Measurements from ENCODE around the gene FAM200A. TPM values are rescaled to one million over a fixed set of nuclear protein-coding genes. Genes with fewer than 3 reads are reported as not detected.

The FAM200A gene
- total RNA-seq, 4 donors from 2014 or later = 3.5 to 8.6 (median 4.3) TPM

GRCh38 chr7:99499371-99499720 lies 52.6 kb downstream of the FAM200A start:
- TF ChIP-seq, protein P1, sequence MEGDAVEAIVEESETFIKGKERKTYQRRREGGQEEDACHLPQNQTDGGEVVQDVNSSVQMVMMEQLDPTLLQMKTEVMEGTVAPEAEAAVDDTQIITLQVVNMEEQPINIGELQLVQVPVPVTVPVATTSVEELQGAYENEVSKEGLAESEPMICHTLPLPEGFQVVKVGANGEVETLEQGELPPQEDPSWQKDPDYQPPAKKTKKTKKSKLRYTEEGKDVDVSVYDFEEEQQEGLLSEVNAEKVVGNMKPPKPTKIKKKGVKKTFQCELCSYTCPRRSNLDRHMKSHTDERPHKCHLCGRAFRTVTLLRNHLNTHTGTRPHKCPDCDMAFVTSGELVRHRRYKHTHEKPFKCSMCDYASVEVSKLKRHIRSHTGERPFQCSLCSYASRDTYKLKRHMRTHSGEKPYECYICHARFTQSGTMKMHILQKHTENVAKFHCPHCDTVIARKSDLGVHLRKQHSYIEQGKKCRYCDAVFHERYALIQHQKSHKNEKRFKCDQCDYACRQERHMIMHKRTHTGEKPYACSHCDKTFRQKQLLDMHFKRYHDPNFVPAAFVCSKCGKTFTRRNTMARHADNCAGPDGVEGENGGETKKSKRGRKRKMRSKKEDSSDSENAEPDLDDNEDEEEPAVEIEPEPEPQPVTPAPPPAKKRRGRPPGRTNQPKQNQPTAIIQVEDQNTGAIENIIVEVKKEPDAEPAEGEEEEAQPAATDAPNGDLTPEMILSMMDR (IDR thresholded peaks at IDR 0.05) = no peak
- no peak for TF ChIP-seq POLR2A (IDR thresholded peaks at IDR 0.05)
- TF ChIP-seq EP300 (IDR thresholded peaks at IDR 0.05) = no peak
- no peak for TF ChIP-seq POLR2AphosphoS5 (IDR thresholded peaks at IDR 0.05)
- H3K27me3 ChIP-seq = no peaks in the 10 kb centered on the region
- no peak for ATAC-seq
- H3K9me3 ChIP-seq = peaks cover 0 to 12% (median 0%) of the 10 kb centered on the region in 3 donors
- H3K4me1 ChIP-seq = peaks cover 2 to 47% (median 21%) of the 10 kb centered on the region in 3 donors
- H3K27ac ChIP-seq = peak overlapping the region; percentile 77 to 97 (median 96)
- 3% methylated on average over 10 of the region's 14 CpGs; no CpG with 5 or more reads in 1 of the 2 donors for WGBS, 2 donors (ENCODE audit: low coverage in 1 of 2)
- peaks cover 0 to 42% of the 10 kb centered on the region in 2 donors for H3K36me3 ChIP-seq
- peak overlapping the region; percentile 85 to 88 for H3K4me3 ChIP-seq

DNA sequence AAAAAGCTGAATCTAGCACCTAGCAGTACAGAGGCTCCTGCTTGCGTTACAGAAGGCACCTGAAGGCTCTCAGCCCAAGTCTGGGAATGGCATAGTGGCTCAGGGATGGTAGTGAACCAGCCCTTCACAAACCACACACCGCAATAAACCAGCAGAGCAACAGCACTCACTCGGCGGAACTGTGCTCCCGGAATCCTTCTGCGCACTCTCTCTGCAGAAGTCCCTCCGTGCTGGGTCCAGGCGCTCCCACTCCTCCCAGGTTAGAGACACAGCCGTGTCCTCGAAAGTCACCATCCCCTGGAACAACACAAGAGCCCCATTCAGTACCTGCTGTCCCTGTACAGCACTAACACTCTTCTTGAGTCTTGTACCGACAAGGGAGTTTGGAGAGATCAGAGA lies 53.4 kb downstream of the FAM200A start:
- WGBS, 2 donors (ENCODE audit: low coverage in 1 of 2) = 50 to 68% methylated on average over 2 to 10 of the region's 11 CpGs
- Histone ChIP-seq H3K4me3 (peak overlapping the region; percentile 85 to 88), H3K36me3 (peaks cover 4 to 50% of the 10 kb centered on the region in 2 donors), H3K4me1 (peaks cover 2 to 42% (median 21%) of the 10 kb centered on the region in 3 donors), H3K9me3 (peaks cover 0 to 20% (median 0%) of the 10 kb centered on the region in 3 donors), H3K27me3 (no peaks in the 10 kb centered on the region), H3K27ac (peak overlapping the region in 1 of 4 donors; percentile 97)
- TF ChIP-seq POLR2AphosphoS5 (IDR thresholded peaks at IDR 0.05) (no peak), POLR2A (IDR thresholded peaks at IDR 0.05) (no peak), EP300 (IDR thresholded peaks at IDR 0.05) (no peak)
- TF ChIP-seq, protein P1 (IDR thresholded peaks at IDR 0.05) = no peak
- no peak for ATAC-seq

- 71 to 92% methylated on average over 3 to 6 of the region's 6 CpGs for WGBS, 2 donors (ENCODE audit: low coverage in 1 of 2)
- ATAC-seq = no peak
- Histone ChIP-seq H3K36me3 (peaks cover 5 to 56% of the 10 kb centered on the region in 2 donors), H3K9me3 (peaks cover 0 to 26% (median 0%) of the 10 kb centered on the region in 3 donors), H3K4me3 (peak overlapping the region in 1 of 2 donors; percentile 85), H3K27me3 (no peaks in the 10 kb centered on the region), H3K27ac (no peak overlapping the region), H3K4me1 (peaks cover 2 to 42% (median 21%) of the 10 kb centered on the region in 3 donors)
- TF ChIP-seq POLR2A (IDR thresholded peaks at IDR 0.05) (no peak), POLR2AphosphoS5 (IDR thresholded peaks at IDR 0.05) (no peak), EP300 (IDR thresholded peaks at IDR 0.05) (no peak)
- TF ChIP-seq, protein P1 (IDR thresholded peaks at IDR 0.05) = no peak
Measured at GRCh38 chr7:99497766-99498545, 54.0 kb downstream of the FAM200A start.

Other genes starting within 250 kb of the FAM200A start
- gene ARPC1A, start 226.2 kb downstream of the FAM200A start, total RNA-seq = 100 to 1,000 TPM in 2 of 4 donors, 10 to 100 TPM in 2; 75.0 to 112 (median 98.3) TPM
- 100 to 1,000 TPM in 3 of 4 donors, 10 to 100 TPM in 1; 69.9 to 158 (median 138) TPM for gene ARPC1B, start 177.4 kb downstream of the FAM200A start, total RNA-seq
- 100 to 1,000 TPM in 3 of 4 donors, 10 to 100 TPM in 1; 91.7 to 155 (median 123) TPM for gene PDAP1, start 143.5 kb downstream of the FAM200A start, total RNA-seq
- 10 to 100 TPM; 47.3 to 73.4 (median 70.0) TPM for gene BUD31, start 143.1 kb downstream of the FAM200A start, total RNA-seq
- gene PTCD1, start 113.3 kb downstream of the FAM200A start, total RNA-seq = 10 to 100 TPM in 1 of 4 donors, 1 to 10 TPM in 3; 6.2 to 10.8 (median 7.3) TPM
- 10 to 100 TPM; 13.6 to 34.6 (median 23.0) TPM for gene CPSF4, start 113.2 kb downstream of the FAM200A start, total RNA-seq
- gene ATP5MF, start 85.9 kb downstream of the FAM200A start, total RNA-seq = 100 to 1,000 TPM; 443 to 971 (median 916) TPM
- 1 to 10 TPM; 1.4 to 4.8 (median 4.6) TPM for gene ZNF789, start 79.2 kb downstream of the FAM200A start, total RNA-seq
- 10 to 100 TPM; 29.9 to 54.1 (median 45.1) TPM for gene ZNF394, start 51.8 kb downstream of the FAM200A start, total RNA-seq
- 10 to 100 TPM in 2 of 4 donors, 1 to 10 TPM in 2; 7.5 to 12.5 (median 10.6) TPM for gene ZKSCAN5, start 47.5 kb downstream of the FAM200A start, total RNA-seq
- gene ZNF655, start 6.5 kb upstream of the FAM200A start, total RNA-seq = 100 to 1,000 TPM; 115 to 191 (median 116) TPM
- gene TMEM225B, start 46.2 kb upstream of the FAM200A start, total RNA-seq = 1 to 10 TPM in 2 of 4 donors, not detected in 2; 1.6 to 2.2 TPM
- 10 to 100 TPM; 10.9 to 26.5 (median 18.4) TPM for gene ZSCAN25, start 64.8 kb upstream of the FAM200A start, total RNA-seq
- 1 to 10 TPM in 3 of 4 donors, under 1 TPM in 1; 0.47 to 5.3 (median 1.9) TPM for gene CYP3A5, start 127.9 kb upstream of the FAM200A start, total RNA-seq
- gene CYP3A7, start 183.1 kb upstream of the FAM200A start, total RNA-seq = not detected
- gene CYP3A4, start 232.1 kb upstream of the FAM200A start, total RNA-seq = not detected